Caco-2 (cell line): ENCODE data around the gene VDR. TPM values are rescaled to one million over a fixed set of nuclear protein-coding genes. Genes with fewer than 3 reads are reported as not detected.

ENCODE experiments used
- BruUV-seq: library from RNA; stranded (reverse); fragments of 400-500 nt; replicated peaks from 2 replicates; lab custom pipeline; 2021; lab: Mats Ljungman, UMichigan
- CTCF ChIA-PET: fragments of 300-600 bp; sonication (Branson Sonifier 250); formaldehyde crosslinking; loops from one replicate; lab custom pipeline; 2022; ENCODE audit warnings: antibody characterized with exemption; lab: Charles Lee
- POLR2A ChIA-PET: fragments of 300-600 bp; sonication (Branson Sonifier 250); formaldehyde crosslinking; loops from one replicate; lab custom pipeline; 2022; ENCODE audit warnings: antibody characterized with exemption; lab: Charles Lee
- DNase-seq, 2 experiments: peaks; one replicate each; pipeline versions ENCODE4 v3.0.0 to v3.0.0-alpha.2; 2020 to 2022
- H3K27me3 ChIP-seq: replicated peaks from 2 replicates; pipeline ENCODE4 v1.6.0; 2011; ENCODE audit warnings: low read length; ENCODE audit not compliant: control insufficient read depth, insufficient read depth
- H3K36me3 ChIP-seq: 2 replicates; pipeline ENCODE4 v1.5.1; 2011; ENCODE audit warnings: low read length; ENCODE audit not compliant: control insufficient read depth, insufficient read depth
- H3K4me1 ChIP-seq: fragments of 250-450 bp; sonication (Bioruptor Pico); 2 replicates; pipeline ENCODE4 v1.5.1; 2020; ENCODE audit warnings: mild to moderate bottlenecking
- H3K4me3 ChIP-seq: 2 replicates; pipeline ENCODE4 v1.5.1; 2011; ENCODE audit warnings: low read depth, mild to moderate bottlenecking, control low read depth, low read length
- H3K9me3 ChIP-seq: fragments of 250-450 bp; sonication (Bioruptor Pico); 2 replicates; pipeline ENCODE4 v1.5.1; 2020; ENCODE audit warnings: mild to moderate bottlenecking, moderate library complexity
- H3K27ac Mint-ChIP-seq: one replicate; pipeline ENCODE4 v1.8.0; 2022; ENCODE audit warnings: mixed read lengths; ENCODE audit not compliant: unreplicated experiment
- H3K27me3 Mint-ChIP-seq: one replicate; pipeline ENCODE4 v1.8.0; 2022; ENCODE audit warnings: mixed read lengths; ENCODE audit not compliant: insufficient read depth, unreplicated experiment
- H3K36me3 Mint-ChIP-seq: one replicate; pipeline ENCODE4 v1.8.0; 2022; ENCODE audit warnings: mild to moderate bottlenecking, mixed read lengths; ENCODE audit not compliant: insufficient read depth, unreplicated experiment
- H3K4me1 Mint-ChIP-seq: one replicate; pipeline ENCODE4 v1.8.0; 2022; ENCODE audit warnings: low read depth, mixed read lengths; ENCODE audit not compliant: unreplicated experiment
- H3K4me3 Mint-ChIP-seq: one replicate; pipeline ENCODE4 v1.8.0; 2022; ENCODE audit warnings: mild to moderate bottlenecking, moderate library complexity, mixed read lengths; ENCODE audit not compliant: unreplicated experiment
- H3K9me3 Mint-ChIP-seq: one replicate; pipeline ENCODE4 v1.8.0; 2022; ENCODE audit warnings: mixed read lengths; ENCODE audit not compliant: unreplicated experiment
- CTCF ChIP-seq, 2 experiments: fragments of 200-600 bp in 1 of 2; IDR thresholded peaks; 1 replicate in 1 of 2; 2 replicates in 1 of 2; pipeline versions ENCODE4 v1.5.1 to v1.8.0; 2011 to 2022; ENCODE audit warnings: antibody characterized with exemption in 1 of 2, control low read depth in 1 of 2, inconsistent platforms in 1 of 2, low read depth in 1 of 2, low read length in 1 of 2, mild to moderate bottlenecking in 1 of 2, moderate library complexity in 1 of 2; ENCODE audit not compliant: insufficient read depth in 1 of 2, severe bottlenecking in 1 of 2, unreplicated experiment in 1 of 2
- intact Hi-C: fragments of 100-400 bp; cut with micrococcal nuclease; formaldehyde crosslinking; loops from one replicate; pipeline ENCODE4 v1.10.0; 2022; ENCODE audit not compliant: unreplicated experiment
- total RNA-seq: library from RNA; stranded (reverse); gene quantifications from 2 replicates; pipeline ENCODE4 v1.2.3, GENCODE V29; 2022

Gene VDR
- total RNA-seq, 1 experiment from 2014 or later, result 15.4 TPM

DNA sequence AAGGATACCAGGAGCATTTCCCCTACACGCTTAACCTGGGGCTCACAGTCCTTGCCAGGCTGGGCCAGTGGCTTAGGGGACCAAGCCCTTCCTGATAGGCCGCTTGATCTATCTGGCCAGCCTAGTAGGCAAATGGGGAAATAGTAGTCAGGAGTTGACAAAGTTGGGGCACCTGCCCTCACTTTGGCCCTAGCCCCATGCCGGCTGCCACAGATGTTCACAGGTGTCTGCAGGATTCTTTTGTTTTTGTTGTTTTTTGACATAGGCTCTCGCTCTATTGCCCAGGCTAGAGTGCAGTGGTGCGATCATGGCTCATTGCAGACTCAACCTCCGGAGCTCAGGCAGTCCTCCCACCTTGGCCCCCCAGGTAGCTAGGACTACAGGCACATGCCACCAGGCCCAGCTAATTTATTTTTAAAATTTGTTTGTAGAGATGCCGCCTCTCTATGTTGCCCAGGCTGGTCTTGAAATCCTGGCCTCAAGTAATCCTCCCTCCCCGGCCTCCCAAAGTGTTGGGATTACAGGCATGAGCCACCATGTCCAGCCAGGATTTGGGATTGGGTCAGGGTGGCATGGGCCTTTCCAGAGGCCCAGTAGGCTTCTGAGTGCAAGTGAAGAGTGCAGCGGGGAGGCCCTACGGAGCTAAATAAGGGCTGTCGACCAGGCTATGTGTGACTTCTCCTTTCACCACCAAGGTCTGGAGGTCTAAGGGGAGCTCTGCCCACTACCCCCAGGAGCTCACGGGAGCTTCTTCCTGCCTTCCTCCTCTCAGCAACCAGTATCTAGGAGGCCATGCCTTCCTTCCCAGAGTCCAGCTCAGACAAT, 69.6 kb downstream of the VDR start:
- BruUV-seq, result no TSS peak
- CTCF ChIA-PET, result interaction anchor here (1.1 to 5.9 kb wide), 6 partner anchors 16 to 94 kb away, joined by 3 to 113 read pairs (median 5); partner anchors contain the start of gene HDAC7

GRCh38 chr12:47834199-47834903, 70.4 kb downstream of the VDR start:
- ChIA-PET POLR2A (interaction anchor here (0.6 kb wide), 1 partner anchor 14 kb away, joined by 3 read pairs; no protein-coding TSS in a partner anchor), CTCF (interaction anchor here (0.8 to 5.9 kb wide), 4 partner anchors 15 to 92 kb away, joined by 3 to 113 read pairs (median 4); partner anchors contain the start of gene HDAC7)
- H3K27ac Mint-ChIP-seq, result no peak overlapping the region
- no peak for DNase-seq
- Histone ChIP-seq H3K9me3 (no peaks in the 10 kb centered on the region), H3K4me3 (no peak overlapping the region), H3K27me3 (no peaks in the 10 kb centered on the region), H3K36me3 (no peaks in the 10 kb centered on the region), H3K4me1 (peaks cover 6% of the 10 kb centered on the region; the same call in 1 of the 2 replicates)
- H3K9me3 Mint-ChIP-seq, result no peaks in the 10 kb centered on the region
- intact Hi-C loops, result no loop called here
- H3K4me1 Mint-ChIP-seq, result peaks cover 14% of the 10 kb centered on the region
- H3K36me3 Mint-ChIP-seq, result no peaks in the 10 kb centered on the region
- TF ChIP-seq CTCF (IDR thresholded peaks at IDR 0.05; ENCODE audit: insufficient read depth in 1 of 2, low read depth in 1 of 2, low read length in 1 of 2, severe bottlenecking in 1 of 2, unreplicated experiment in 1 of 2), result no peak
- H3K4me3 Mint-ChIP-seq, result no peak overlapping the region
- no TSS peak for BruUV-seq
- H3K27me3 Mint-ChIP-seq, result no peaks in the 10 kb centered on the region

More for the DNA sequence above, 69.6 kb downstream of the VDR start:
- no peaks in the 10 kb centered on the region for H3K9me3 Mint-ChIP-seq
- Histone ChIP-seq H3K27me3 (no peaks in the 10 kb centered on the region), H3K4me3 (no peak overlapping the region), H3K9me3 (no peaks in the 10 kb centered on the region), H3K4me1 (peaks cover 5% of the 10 kb centered on the region; the same call in 1 of the 2 replicates), H3K36me3 (no peaks in the 10 kb centered on the region)
- H3K27me3 Mint-ChIP-seq, result no peaks in the 10 kb centered on the region
- no peak overlapping the region for H3K27ac Mint-ChIP-seq
- no peak overlapping the region for H3K4me3 Mint-ChIP-seq
- H3K4me1 Mint-ChIP-seq, result peaks cover 14% of the 10 kb centered on the region
- POLR2A ChIA-PET, result interaction anchor here (1.3 kb wide), 1 partner anchor 15 kb away, joined by 4 read pairs; the partner anchor contains the start of gene HDAC7
- intact Hi-C loops, result no loop called here
- no peaks in the 10 kb centered on the region for H3K36me3 Mint-ChIP-seq
- no peak for DNase-seq
- TF ChIP-seq CTCF (IDR thresholded peaks at IDR 0.05; ENCODE audit: insufficient read depth in 1 of 2, low read depth in 1 of 2, low read length in 1 of 2, severe bottlenecking in 1 of 2, unreplicated experiment in 1 of 2), result no peak

DNA sequence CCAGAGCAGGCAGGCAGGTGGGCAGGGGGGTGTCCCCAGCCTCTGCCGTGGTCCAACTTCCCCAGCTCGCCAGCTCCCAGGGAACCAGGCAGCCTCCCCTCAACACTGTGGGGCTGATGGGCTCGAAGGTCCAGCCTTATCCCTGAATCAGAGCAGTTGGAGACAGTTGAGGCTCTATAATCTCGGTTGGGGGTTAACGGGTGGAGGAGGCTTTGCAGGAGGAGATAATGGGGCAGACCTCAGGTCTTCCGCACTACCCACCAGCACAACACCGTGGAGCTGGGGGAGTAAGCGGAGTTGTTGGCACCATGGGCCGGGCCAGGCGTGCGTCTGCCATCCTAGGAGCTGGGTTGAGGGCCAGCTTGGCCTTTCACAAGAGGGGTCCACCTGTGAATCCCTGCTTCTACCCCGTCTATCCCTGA, 71.2 kb downstream of the VDR start:
- TF ChIP-seq CTCF (IDR thresholded peaks at IDR 0.05; ENCODE audit: insufficient read depth in 1 of 2, low read depth in 1 of 2, low read length in 1 of 2, severe bottlenecking in 1 of 2, unreplicated experiment in 1 of 2), result no peak
- CTCF ChIA-PET, result interaction anchor here (0.9 to 5.9 kb wide), 5 partner anchors 14 to 91 kb away, joined by 3 to 113 read pairs (median 5); partner anchors contain the start of genes HDAC7 and RAPGEF3
- no peaks in the 10 kb centered on the region for H3K9me3 ChIP-seq
- DNase-seq, result no peak
- intact Hi-C loops, result no loop called here
- Mint-ChIP-seq H3K36me3 (no peaks in the 10 kb centered on the region), H3K4me1 (peaks cover 14% of the 10 kb centered on the region), H3K27me3 (no peaks in the 10 kb centered on the region), H3K27ac (no peak overlapping the region), H3K4me3 (no peak overlapping the region), H3K9me3 (no peaks in the 10 kb centered on the region)
- POLR2A ChIA-PET, result interaction anchor here (0.6 kb wide), 1 partner anchor 13 kb away, joined by 3 read pairs; no protein-coding TSS in a partner anchor
- no peaks in the 10 kb centered on the region for H3K27me3 ChIP-seq
- H3K4me3 ChIP-seq, result no peak overlapping the region
- H3K4me1 ChIP-seq, result peaks cover 11% of the 10 kb centered on the region; the same call in 1 of the 2 replicates
- BruUV-seq, result no TSS peak
- H3K36me3 ChIP-seq, result no peaks in the 10 kb centered on the region
